ENCODE results near the gene UPF3A. TPM values are rescaled to one million over a fixed set of nuclear protein-coding genes. Genes with fewer than 3 reads are reported as not detected.

UPF3A gene
- total RNA-seq, 1 donor from 2014 or later = 52.1 TPM

DNA sequence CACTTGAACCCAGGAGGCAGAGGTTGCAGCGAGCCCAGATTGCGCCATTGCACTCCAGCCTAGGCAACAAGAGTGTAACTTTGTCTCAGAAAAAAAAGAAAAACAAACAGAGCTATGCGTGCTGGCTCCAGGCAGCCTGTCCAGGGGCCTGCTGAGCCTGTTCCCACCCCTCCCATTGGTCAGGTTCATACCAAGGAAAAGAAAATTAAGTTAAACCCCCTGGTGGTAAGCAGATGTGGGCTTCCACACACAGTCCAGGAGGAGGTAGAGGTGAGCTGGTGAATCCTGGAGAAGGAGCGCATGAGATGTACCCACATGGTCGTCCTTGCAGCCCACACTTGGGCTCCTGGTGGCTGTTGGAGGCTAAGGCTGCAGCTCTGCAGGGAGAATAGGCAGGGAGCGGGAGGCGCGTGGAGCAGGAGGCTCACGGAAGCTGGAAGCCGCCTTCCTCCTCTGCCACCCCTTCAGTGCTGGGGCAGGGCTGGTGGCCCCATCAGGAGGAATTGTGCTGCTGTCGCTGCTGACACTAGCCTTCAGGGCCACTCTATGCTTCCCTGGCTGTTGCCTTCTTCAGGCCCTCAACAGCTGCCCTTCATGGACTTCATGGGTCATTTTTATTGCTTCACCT, 22.4 kb downstream of the UPF3A start:
- intact Hi-C loops (cut with micrococcal nuclease) = no loop called here
- H3K27ac Mint-ChIP-seq = no peak overlapping the region
- DNase-seq = no peak
- H3K36me3 Mint-ChIP-seq (ENCODE audit: low read depth) = peaks cover 36% of the 10 kb centered on the region
- H3K9me3 Mint-ChIP-seq = no peaks in the 10 kb centered on the region
- no peaks in the 10 kb centered on the region for H3K4me1 Mint-ChIP-seq
- H3K27me3 Mint-ChIP-seq = no peaks in the 10 kb centered on the region
- H3K4me3 Mint-ChIP-seq = no peak overlapping the region

GRCh38 chr13:114304346-114305034, 23.1 kb downstream of the UPF3A start:
- intact Hi-C loops (cut with micrococcal nuclease) = no loop called here
- Mint-ChIP-seq H3K9me3 (no peaks in the 10 kb centered on the region), H3K4me1 (no peaks in the 10 kb centered on the region), H3K27me3 (no peaks in the 10 kb centered on the region), H3K36me3 (ENCODE audit: low read depth) (peaks cover 30% of the 10 kb centered on the region), H3K4me3 (no peak overlapping the region), H3K27ac (no peak overlapping the region)
- DNase-seq = no peak

DNA sequence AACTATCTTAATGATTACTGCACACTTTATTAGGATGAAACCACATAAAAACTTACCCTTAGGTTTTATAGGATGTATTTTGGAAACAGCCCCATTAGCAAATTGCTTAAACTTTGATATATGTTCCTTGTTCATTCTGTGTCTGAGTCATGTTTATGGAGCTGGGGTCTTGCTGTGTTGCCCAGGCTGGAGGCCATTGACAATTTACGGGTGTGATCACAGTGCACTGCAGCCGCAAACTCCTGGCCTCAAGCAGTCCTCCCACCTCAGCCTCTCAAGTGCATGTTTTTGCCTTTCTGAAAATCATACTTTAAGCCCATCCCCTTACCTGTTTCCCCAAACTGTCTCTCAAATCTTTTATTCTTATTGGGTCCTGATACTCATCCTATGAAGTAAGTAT, 27.7 kb downstream of the UPF3A start:
- Mint-ChIP-seq H3K36me3 (ENCODE audit: low read depth) (peaks cover 19% of the 10 kb centered on the region), H3K4me1 (peaks cover 11% of the 10 kb centered on the region), H3K27me3 (no peaks in the 10 kb centered on the region), H3K9me3 (no peaks in the 10 kb centered on the region), H3K27ac (no peak overlapping the region), H3K4me3 (no peak overlapping the region)
- intact Hi-C loops (cut with micrococcal nuclease) = no loop called here
- DNase-seq = no peak

- H3K27ac Mint-ChIP-seq = no peak overlapping the region
- peaks cover 14% of the 10 kb centered on the region for H3K36me3 Mint-ChIP-seq (ENCODE audit: low read depth)
- DNase-seq = no peak
- H3K4me1 Mint-ChIP-seq = peaks cover 11% of the 10 kb centered on the region
- no peaks in the 10 kb centered on the region for H3K9me3 Mint-ChIP-seq
- no peak overlapping the region for H3K4me3 Mint-ChIP-seq
- H3K27me3 Mint-ChIP-seq = no peaks in the 10 kb centered on the region
- intact Hi-C loops (cut with micrococcal nuclease) = no loop called here
Measured at GRCh38 chr13:114309806-114310410, 28.5 kb downstream of the UPF3A start.

DNA sequence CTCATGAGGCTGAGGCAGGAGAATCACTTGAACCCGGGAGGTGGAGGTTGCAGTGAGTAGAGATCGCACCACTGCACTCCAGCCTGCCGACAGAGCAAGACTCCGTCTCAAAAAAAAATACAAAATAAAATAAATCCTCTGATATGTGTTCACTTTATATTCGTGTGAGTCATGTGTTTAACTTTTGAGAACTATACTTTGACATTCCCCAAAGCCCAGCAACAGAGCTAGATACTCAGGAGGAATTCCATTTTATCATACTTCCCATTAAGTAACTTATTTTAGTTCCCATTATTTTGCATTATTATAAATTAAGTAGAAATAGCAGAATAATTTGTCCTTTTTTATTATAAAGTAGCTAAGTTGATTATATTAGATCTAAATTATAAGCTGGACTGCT, 29.6 kb downstream of the UPF3A start:
- Mint-ChIP-seq H3K9me3 (no peaks in the 10 kb centered on the region), H3K27me3 (no peaks in the 10 kb centered on the region), H3K27ac (no peak overlapping the region), H3K4me3 (no peak overlapping the region), H3K36me3 (ENCODE audit: low read depth) (peaks cover 18% of the 10 kb centered on the region), H3K4me1 (peaks cover 18% of the 10 kb centered on the region)
- intact Hi-C loops (cut with micrococcal nuclease) = no loop called here
- no peak for DNase-seq

DNA sequence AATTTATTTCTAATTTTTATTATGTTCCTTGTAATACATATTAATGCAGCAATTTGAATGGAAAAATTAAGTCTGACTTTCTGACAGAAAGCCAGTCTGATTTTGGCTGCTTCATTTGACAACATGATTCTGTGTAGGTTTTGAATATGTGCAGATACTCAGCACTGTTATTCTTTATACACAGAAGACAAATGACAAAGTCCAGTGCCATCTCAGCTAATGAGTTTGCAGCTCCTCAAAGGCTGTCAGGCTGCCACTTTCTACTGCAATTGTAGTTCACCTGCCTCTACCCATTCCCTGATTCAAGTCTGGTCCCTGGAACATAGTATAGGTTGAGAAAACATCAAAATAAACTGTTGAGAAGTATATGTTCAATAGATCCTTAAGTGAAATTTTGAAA, 30.0 kb downstream of the UPF3A start:
- intact Hi-C loops (cut with micrococcal nuclease) = no loop called here
- H3K27me3 Mint-ChIP-seq = no peaks in the 10 kb centered on the region

GRCh38 chr13:114311908-114312307, 30.5 kb downstream of the UPF3A start:
- no peaks in the 10 kb centered on the region for H3K9me3 Mint-ChIP-seq
- H3K27ac Mint-ChIP-seq = no peak overlapping the region
- peaks cover 15% of the 10 kb centered on the region for H3K36me3 Mint-ChIP-seq (ENCODE audit: low read depth)
- peaks cover 18% of the 10 kb centered on the region for H3K4me1 Mint-ChIP-seq
- no peaks in the 10 kb centered on the region for H3K27me3 Mint-ChIP-seq
- intact Hi-C loops (cut with micrococcal nuclease) = no loop called here
- no peak overlapping the region for H3K4me3 Mint-ChIP-seq
- DNase-seq = no peak

More for the DNA sequence above, 30.0 kb downstream of the UPF3A start:
- no peak overlapping the region for H3K4me3 Mint-ChIP-seq
- peaks cover 15% of the 10 kb centered on the region for H3K36me3 Mint-ChIP-seq (ENCODE audit: low read depth)
- no peak overlapping the region for H3K27ac Mint-ChIP-seq
- no peaks in the 10 kb centered on the region for H3K9me3 Mint-ChIP-seq
- peaks cover 18% of the 10 kb centered on the region for H3K4me1 Mint-ChIP-seq
- no peak for DNase-seq

- no peaks in the 10 kb centered on the region for H3K9me3 Mint-ChIP-seq
- H3K4me3 Mint-ChIP-seq = peak overlapping the region; percentile 86
- no peaks in the 10 kb centered on the region for H3K27me3 Mint-ChIP-seq
- DNase-seq = peak; percentile 64
- H3K27ac Mint-ChIP-seq = peak overlapping the region; percentile 94
- peaks cover 12% of the 10 kb centered on the region for H3K36me3 Mint-ChIP-seq (ENCODE audit: low read depth)
- H3K4me1 Mint-ChIP-seq = peaks cover 24% of the 10 kb centered on the region
- intact Hi-C loops (cut with micrococcal nuclease) = no loop called here
Measured at GRCh38 chr13:114313061-114313860, 31.9 kb downstream of the UPF3A start.

GRCh38 chr13:114314074-114314912, 32.9 kb downstream of the UPF3A start, which contains the start of gene CHAMP1:
CHAMP1 (plus strand) TSS chr13:114314503; CDS start chr13:114323843, 9,340 bp downstream.
- Mint-ChIP-seq H3K36me3 (ENCODE audit: low read depth) (peaks cover 18% of the 10 kb centered on the region), H3K9me3 (no peaks in the 10 kb centered on the region), H3K4me3 (peak within 1 kb of the TSS; percentile 86), H3K27me3 (no peaks in the 10 kb centered on the region), H3K4me1 (peaks cover 33% of the 10 kb centered on the region), H3K27ac (peak within 1 kb of the TSS; percentile 94)
- intact Hi-C loops (cut with micrococcal nuclease) = loop anchor here (1.0 kb wide), 1 partner anchor 33 kb away; the partner anchor contains the start of gene UPF3A
- peak; percentile 98 for DNase-seq

DNA sequence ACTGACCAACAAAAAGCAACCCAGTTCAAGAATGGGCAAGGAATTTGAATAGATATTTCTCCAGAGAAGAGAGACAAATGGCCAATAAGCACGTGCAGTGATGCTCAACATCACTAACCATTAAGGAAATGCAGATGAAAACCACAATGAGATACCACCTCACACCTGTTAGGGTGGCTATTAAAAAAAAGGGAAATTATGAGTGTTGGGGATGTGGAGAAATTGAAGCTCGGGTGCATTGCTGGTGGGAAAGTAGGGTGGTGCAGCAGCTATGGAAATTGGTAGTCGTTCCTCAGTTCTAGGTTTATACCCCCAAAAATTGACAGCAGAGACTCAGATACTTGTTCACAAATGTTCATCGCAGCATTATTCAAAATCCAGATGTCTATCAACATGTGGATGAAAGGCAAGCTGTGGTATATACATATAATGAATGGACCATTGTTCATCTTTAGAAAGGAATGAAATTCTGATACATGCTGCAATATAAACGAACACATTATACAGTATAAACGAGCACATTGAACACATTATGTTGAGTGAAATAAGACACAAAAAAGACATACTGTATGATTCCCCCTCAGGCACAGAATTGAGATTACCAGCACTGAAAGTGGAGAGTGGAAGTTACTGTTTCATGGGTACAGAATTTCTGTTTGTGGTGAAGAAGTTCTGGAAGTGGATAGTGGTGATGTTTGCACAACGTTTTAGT, 33.8 kb downstream of the UPF3A start:
- peak; percentile 61 for DNase-seq
- intact Hi-C loops (cut with micrococcal nuclease) = no loop called here
- H3K4me1 Mint-ChIP-seq = peaks cover 42% of the 10 kb centered on the region
- peaks cover 26% of the 10 kb centered on the region for H3K36me3 Mint-ChIP-seq (ENCODE audit: low read depth)
- peak overlapping the region; percentile 84 for H3K4me3 Mint-ChIP-seq
- H3K9me3 Mint-ChIP-seq = no peaks in the 10 kb centered on the region
- H3K27me3 Mint-ChIP-seq = no peaks in the 10 kb centered on the region
- peak overlapping the region; percentile 62 for H3K27ac Mint-ChIP-seq

DNA sequence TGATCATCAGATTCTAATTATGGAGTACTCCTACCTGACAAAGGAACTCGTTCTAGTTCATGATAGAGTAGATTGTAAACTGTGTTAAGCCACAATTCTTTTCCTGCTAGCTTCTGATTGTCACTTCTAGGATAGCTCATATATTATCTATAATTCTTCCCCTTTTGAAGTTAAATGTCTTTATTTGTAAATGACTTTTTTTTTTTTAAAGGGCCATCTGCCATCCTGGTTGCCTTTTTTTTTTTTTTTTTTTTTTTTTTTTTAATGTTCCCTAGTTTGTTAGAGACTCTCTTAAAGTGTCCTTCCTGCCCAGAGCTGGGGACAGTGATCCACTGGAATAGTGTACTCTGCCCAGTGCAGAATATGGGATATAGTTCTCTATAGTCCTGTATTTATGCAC, 37.2 kb downstream of the UPF3A start:
- H3K27ac Mint-ChIP-seq = peak overlapping the region; percentile 45
- intact Hi-C loops (cut with micrococcal nuclease) = no loop called here

GRCh38 chr13:114319441-114319913, 38.1 kb downstream of the UPF3A start:
- intact Hi-C loops (cut with micrococcal nuclease) = no loop called here
- no peak for DNase-seq
- Mint-ChIP-seq H3K27me3 (no peaks in the 10 kb centered on the region), H3K27ac (peak overlapping the region; percentile 69), H3K4me1 (peaks cover 41% of the 10 kb centered on the region), H3K4me3 (no peak overlapping the region), H3K36me3 (ENCODE audit: low read depth) (peaks cover 54% of the 10 kb centered on the region), H3K9me3 (no peaks in the 10 kb centered on the region)

More for the DNA sequence above, 37.2 kb downstream of the UPF3A start:
- Mint-ChIP-seq H3K36me3 (ENCODE audit: low read depth) (peaks cover 49% of the 10 kb centered on the region), H3K4me1 (peaks cover 39% of the 10 kb centered on the region), H3K27me3 (no peaks in the 10 kb centered on the region), H3K9me3 (no peaks in the 10 kb centered on the region), H3K4me3 (peak overlapping the region; percentile 28)
- no peak for DNase-seq

Data from activated CD4-positive, alpha-beta T cell treated with anti-CD3 and anti-CD28 coated beads, Interleukin-2, amount 10 ng/mL, durations not matched to agents 24 days and 14 days (primary cell).